Hematopoietic multipotent progenitor cell treated with erythropoietin and hydrocortisone succinate and interleukin-3 and kit ligand, for 17 days (in vitro differentiated cells): Measurements from ENCODE around the gene SEPTIN2.
A peak's percentile ranks its signal among the peaks of the same experiment; 100 is the strongest.
"Not testable (repeated sequence)": the region's sequence is repeated elsewhere in the genome, so short reads cannot be mapped to it uniquely, and the experiment has no call there.

Experiments used
- DNase-seq: peaks from one replicate; pipeline ENCODE4 v3.0.0-alpha.2; 2015; ENCODE audit warnings: low spot score

The SEPTIN2 gene

GRCh38 chr2:241315879-241316631 lies at the start of gene SEPTIN2:
SEPTIN2 (plus strand) TSS chr2:241315925; CDS start chr2:241324233, 8,308 bp downstream.
- no peak for DNase-seq

DNA sequence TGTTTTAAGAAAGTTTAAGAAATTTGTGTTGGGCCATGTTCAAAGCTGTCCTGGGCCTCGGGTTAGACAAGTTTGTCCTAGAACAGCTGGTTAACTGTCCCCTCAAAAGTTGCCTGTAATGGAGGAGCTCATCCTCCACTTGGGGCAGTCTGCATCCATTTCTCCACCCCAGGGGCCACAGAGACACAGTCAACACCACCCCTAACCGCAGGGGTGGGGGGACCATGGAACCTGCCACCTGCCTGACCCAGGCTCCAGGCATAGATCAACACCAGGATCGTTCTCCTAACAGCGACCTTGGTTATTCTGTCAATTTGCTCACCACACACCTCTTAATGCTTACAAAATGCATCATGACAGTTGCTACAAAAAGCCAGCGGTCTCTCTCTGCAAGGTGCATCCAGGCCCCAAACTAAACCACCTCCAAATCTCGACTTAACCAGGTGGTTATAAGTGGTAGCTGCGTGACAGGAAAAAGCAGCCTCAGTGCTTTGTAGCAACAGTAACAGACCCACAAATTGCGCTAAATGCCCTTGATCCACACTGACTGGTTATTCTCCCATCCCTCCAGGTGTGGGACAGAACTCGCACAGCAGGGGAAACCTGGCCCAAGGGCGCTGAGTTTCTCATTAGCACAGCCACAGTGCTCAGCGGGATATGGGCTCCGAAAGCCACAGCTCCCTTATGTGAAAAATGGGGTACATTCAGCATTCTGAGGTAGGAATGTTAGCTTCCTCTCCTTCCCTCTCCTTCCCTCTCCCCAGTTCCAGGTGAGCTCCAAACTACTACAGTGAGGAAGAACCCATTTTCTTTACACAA lies 48.3 kb upstream of the SEPTIN2 start:
- DNase-seq = no peak

- no peak for DNase-seq
These were observed 47.4 kb upstream of the SEPTIN2 start for GRCh38 chr2:241268306-241268705.

DNA sequence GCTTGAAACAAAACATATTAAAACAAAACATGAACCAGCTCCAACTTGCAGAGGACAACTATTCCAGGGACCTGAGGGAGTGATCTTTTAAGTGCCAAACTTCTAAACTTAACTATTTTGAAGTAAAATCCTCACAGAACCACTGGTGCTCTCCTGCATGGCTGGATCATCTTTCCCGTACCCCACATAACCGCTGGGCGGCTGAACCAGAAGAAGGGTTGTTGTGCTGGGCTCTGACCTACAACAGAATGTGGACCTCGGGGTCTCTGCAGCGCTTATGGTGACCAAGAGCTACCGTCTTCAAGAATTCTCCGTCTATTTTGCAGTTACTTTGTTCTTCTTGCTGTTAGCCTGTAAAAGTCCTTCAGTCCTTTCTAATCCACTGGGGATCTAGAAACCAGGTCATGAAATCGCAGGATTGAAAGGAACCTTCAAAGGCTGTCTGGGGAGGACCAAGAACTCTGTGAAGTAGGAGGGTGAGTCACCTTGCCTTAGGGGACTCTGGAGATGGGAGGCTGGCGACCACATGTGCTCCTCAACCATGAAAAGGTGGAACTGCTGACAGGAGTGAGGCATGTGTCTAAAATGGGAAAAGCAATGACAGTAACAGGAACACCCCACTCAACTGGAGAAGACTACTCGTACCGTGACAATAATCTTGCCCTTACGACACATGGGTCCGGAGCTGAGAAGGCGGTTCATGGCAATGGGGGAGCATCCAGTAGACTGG lies 46.8 kb upstream of the SEPTIN2 start:
- no peak for DNase-seq

DNA sequence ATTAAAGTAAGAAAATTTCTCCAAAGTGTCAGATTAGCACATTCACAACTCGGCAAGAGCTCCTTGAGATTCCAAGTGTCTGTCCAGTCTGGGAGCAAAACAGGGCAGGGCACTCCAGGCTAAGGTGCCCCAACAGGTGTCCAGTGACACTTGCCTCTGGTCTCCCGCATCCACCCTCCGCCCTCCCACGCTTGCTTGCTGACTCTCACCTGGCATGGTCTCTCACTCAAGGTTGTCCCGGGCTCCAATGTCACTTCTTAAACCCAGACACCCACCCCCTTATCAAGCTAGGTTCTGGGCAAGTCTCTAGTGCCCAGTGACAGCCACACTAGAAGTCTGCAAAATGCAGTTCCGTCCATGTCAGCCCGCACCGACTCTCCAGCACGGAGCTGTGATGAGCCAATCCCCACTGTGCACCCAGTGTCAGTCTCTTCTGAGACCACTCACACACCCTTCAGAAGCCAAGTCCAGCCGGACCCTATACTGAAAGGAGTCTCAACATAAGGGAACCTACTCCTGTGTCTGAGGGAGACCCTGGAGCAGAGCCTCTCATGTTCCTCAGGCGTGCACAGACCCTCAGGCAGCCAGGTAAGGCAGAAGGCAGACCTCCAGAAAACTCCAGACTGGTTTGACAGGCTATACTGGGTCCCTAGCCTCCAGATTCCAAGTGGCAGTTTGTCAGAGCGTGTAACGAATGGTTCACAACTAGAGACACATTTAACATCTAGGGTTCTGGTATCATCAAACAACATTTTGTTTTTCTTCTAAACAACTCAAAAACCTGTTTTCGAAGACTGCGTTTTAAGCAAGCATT lies 45.8 kb upstream of the SEPTIN2 start:
- DNase-seq = no peak

GRCh38 chr2:241270531-241270930 lies 45.2 kb upstream of the SEPTIN2 start:
- no peak for DNase-seq

DNA sequence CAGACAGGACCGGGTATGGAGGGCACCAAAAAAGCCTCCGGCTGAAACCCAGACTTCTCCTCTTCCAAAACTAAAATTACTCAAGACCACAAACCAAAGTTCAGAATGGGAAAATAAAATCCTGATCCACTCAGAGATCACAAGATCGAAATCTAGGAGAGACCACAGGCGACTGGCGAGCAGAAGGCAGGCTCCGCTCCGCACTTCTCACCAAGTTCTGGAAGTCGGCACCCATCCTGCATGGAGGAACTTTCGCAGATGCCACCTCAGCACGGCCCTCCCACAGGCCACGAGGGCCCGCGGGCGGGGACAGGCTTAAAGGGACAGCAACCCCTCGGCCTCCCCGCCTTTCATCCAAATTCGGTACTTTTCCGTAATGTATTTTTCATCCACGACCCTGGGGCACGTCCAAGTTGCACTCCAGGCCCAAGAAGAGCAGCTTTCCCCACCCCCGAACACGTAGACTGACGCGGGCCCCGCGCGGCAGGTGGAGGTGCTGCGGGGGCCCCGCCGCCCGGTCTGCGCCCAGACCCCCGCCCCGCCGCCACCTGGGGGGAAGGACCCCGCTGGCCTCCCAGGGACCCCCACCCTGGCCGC lies 43.9 kb upstream of the SEPTIN2 start:
- DNase-seq = peak; percentile 31

- DNase-seq = peak; percentile 49
These were observed 43.2 kb upstream of the SEPTIN2 start for GRCh38 chr2:241272303-241273209.

DNA sequence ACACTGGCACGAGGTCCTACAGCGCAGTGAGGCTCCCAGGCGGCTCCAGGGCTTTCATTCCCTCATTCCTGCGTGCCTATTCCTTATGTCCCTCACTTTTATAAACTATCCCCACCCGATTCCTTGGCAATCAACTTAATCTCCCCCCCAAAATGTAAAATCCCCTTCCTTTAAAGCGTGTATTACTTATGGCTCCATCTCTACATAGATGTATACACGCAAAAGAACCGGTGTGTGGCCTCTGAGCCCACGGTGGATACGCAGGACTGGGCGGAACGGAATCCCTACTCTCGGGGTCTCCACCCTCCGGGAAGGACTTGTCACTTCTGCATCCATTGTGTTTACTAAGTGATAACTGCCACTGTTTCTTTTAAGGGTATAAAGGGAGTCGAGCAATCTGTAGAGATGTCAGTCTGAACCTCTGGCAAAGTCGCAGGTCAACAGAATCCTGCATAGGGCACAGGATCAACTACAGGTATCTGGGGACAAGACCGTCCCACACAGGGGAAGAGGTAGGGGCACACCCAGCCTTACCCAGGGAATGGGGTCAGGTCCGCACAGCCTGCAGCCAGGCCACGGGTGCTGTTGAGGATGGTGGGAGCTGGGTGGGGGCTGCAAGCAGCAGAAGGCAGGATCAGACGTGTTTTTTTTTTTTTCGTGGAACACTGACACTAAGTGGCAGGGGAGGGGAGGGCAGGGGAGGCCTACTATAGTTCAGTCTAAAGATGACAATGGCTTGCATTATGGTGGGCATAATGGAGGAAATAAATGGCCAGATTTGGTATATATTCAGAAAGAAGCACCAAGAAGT lies 42.3 kb upstream of the SEPTIN2 start:
- no peak for DNase-seq

- DNase-seq = no peak
These were observed 41.6 kb upstream of the SEPTIN2 start for GRCh38 chr2:241274127-241274526.

GRCh38 chr2:241275504-241275903 lies 40.2 kb upstream of the SEPTIN2 start:
- no peak for DNase-seq

- no peak for DNase-seq
These were observed 39.8 kb upstream of the SEPTIN2 start for GRCh38 chr2:241275910-241276309.

GRCh38 chr2:241278306-241278705 lies 37.4 kb upstream of the SEPTIN2 start:
- not testable (repeated sequence) for DNase-seq

GRCh38 chr2:241279413-241279812 lies 36.3 kb upstream of the SEPTIN2 start:
- no peak for DNase-seq

DNA sequence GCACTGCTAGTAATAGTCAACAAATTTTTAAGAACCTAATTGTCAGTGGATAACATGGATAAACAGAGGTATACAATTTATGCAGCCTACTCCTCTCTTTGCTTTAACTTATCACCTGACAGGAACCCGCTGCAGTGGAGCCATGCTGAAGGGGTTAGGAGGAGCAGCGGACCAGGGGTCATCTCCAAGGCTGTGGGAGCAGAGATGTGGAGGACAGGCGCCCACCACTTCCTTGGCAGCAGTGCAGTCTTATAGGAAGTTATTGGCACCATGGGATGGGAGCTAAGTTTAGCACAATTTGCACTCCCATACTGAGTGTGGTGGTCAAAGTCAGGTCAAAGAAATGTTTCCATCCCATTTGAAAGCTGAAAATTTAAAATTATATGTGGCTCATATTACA lies 35.9 kb upstream of the SEPTIN2 start:
- no peak for DNase-seq

GRCh38 chr2:241280291-241280690 lies 35.4 kb upstream of the SEPTIN2 start:
- DNase-seq = no peak

DNA sequence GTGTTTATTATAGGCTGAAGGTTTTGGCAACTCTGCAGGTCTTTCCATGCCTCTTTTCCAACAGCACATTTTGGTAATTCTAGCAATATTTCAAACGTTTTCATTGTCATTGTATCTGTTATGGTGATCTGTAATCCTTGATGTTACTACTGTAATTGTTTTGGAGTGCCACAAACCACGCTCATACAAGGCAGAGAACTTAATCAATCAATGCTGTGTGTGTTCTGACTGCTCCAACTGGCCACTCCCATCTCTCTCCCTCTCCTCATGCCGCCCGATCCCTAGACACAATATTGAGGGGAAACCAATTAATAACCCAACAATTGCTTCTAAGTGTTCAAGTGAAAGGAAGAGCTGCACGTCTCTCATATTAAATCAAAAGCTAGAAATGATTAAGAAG lies 33.2 kb upstream of the SEPTIN2 start:
- no peak for DNase-seq

DNA sequence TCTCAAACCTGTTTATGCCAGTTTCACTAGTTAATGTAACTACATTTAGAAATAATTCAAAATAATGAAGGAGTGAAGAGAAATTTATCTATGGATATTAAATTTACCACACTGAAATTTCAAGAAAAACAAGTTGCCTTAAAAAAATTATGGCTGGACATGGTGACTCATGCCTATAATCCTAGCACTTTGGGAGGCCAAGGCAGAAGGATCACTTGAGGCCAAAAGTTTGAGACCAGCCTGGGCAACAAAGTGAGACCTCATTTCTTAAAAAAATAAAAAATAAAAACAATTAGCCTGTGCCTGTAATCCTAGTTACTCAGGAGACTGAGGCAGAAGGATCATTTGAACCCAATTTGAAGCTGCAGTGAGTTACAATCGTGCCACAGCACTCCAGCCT lies 30.1 kb upstream of the SEPTIN2 start:
- no peak for DNase-seq

DNA sequence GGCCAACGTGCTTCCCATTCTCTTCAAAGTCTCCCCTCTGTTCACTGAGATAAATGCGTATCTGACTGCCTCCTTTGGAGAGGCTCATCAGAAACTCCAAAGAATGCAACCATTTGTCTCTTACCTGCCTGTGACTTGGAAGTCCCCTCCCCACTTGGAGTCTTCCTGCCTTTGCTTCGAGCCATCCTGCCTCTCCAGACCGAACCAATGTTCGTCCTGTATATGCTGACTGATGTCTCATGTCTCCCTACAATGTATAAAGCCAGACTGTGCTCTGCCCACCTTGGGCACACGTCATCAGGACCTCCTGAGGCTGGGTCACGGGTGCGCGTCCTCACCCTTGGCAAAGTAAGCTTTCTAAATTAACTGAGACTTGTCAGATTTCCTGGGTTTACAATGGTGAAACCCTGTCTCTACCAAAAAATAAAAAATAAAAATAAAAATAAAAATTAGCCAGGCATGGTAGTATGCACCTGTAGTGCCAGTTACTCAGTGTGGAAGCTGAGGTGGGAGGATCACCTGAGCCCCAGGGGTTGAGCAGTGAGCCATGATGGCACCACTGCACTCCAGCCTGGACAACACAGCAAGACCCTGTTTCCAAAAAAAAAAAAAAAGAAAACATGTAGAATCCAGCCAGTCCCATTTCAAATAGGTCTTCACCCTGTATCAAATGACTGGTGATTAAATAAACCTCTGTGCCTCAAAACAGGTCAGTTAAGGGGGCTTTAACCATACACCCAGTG lies 29.2 kb upstream of the SEPTIN2 start:
- DNase-seq = no peak
